Osteoblast (primary cell): ENCODE data around the gene VPS37C. TPM values are rescaled to one million over a fixed set of nuclear protein-coding genes. Genes with fewer than 3 reads are reported as not detected.
"Not testable (repeated sequence)": the region's sequence is repeated elsewhere in the genome, so short reads cannot be mapped to it uniquely, and the experiment has no call there.

ENCODE experiments used
- DNase-seq: peaks from one replicate; pipeline ENCODE4 v3.0.0; 2011; ENCODE audit warnings: low spot score, mixed read lengths; ENCODE audit not compliant: insufficient read length; ENCODE audit errors: missing footprints
- H2AFZ ChIP-seq: 2 replicates; pipeline ENCODE4 v1.6.0; 2011; ENCODE audit warnings: mild to moderate bottlenecking, low read length
- H3K27ac ChIP-seq: 2 replicates; pipeline ENCODE4 v1.5.1; 2011; ENCODE audit warnings: mild to moderate bottlenecking, low read depth, low read length, moderate library complexity
- H3K27me3 ChIP-seq: 2 replicates; pipeline ENCODE4 v1.6.0; 2012; ENCODE audit warnings: mild to moderate bottlenecking, control low read depth, inconsistent platforms, low read length, moderate library complexity; ENCODE audit not compliant: insufficient read depth
- H3K36me3 ChIP-seq: 2 replicates; pipeline ENCODE4 v1.5.1; 2011; ENCODE audit warnings: mild to moderate bottlenecking, low read length, control low read depth, moderate library complexity; ENCODE audit not compliant: insufficient read depth
- H3K4me1 ChIP-seq: 2 replicates; pipeline ENCODE4 v1.5.1; 2011; ENCODE audit warnings: mild to moderate bottlenecking, low read length, control low read depth, moderate library complexity; ENCODE audit not compliant: insufficient read depth
- H3K4me2 ChIP-seq: 2 replicates; pipeline ENCODE4 v1.6.0; 2011; ENCODE audit warnings: mild to moderate bottlenecking, low read length; ENCODE audit not compliant: insufficient read depth
- H3K4me3 ChIP-seq: fragments of 200-600 bp; sonication (generic); 3 replicates; pipeline ENCODE4 v1.5.1; 2012; ENCODE audit warnings: mild to moderate bottlenecking, low read length, inconsistent platforms; ENCODE audit not compliant: insufficient read depth
- H3K79me2 ChIP-seq: 2 replicates; pipeline ENCODE4 v1.6.0; 2012; ENCODE audit warnings: mild to moderate bottlenecking, low read length, control low read depth, inconsistent platforms; ENCODE audit not compliant: insufficient read depth
- H3K9me3 ChIP-seq: 2 replicates; pipeline ENCODE4 v1.5.1; 2011; ENCODE audit warnings: low read depth, low read length, control low read depth
- H4K20me1 ChIP-seq: 2 replicates; pipeline ENCODE4 v1.6.0; 2012; ENCODE audit warnings: mild to moderate bottlenecking, low read length, control low read depth; ENCODE audit not compliant: insufficient read depth
- CTCF ChIP-seq: IDR thresholded peaks from 2 replicates; pipeline ENCODE4 v1.5.1; 2011; ENCODE audit warnings: mild to moderate bottlenecking, low read depth, low read length, moderate library complexity; ENCODE audit errors: extremely low read depth
- total RNA-seq: library from RNA; depleted of rRNA; stranded (reverse); fragments of >200 nt; gene quantifications from 2 replicates; pipeline ENCODE4 v1.2.3, GENCODE V29; 2012

The VPS37C gene
- total RNA-seq, 1 donor: 19.2 TPM

- no peak for TF ChIP-seq CTCF
Observed at GRCh38 chr11:61103851-61104423, 57.3 kb downstream of the VPS37C start.

GRCh38 chr11:61102667-61103571 lies 58.3 kb downstream of the VPS37C start:
- Histone ChIP-seq H4K20me1 (no peaks in the 10 kb centered on the region), H3K27me3 (no peaks in the 10 kb centered on the region), H3K9me3 (no peaks in the 10 kb centered on the region), H3K79me2 (no peaks in the 10 kb centered on the region), H2AFZ (no peak overlapping the region), H3K4me3 (no peak overlapping the region), H3K36me3 (no peaks in the 10 kb centered on the region), H3K27ac (no peak overlapping the region), H3K4me1 (no peaks in the 10 kb centered on the region), H3K4me2 (no peak overlapping the region)
- DNase-seq: peak; percentile 34
- no peak for TF ChIP-seq CTCF

More at GRCh38 chr11:61103851-61104423, 57.3 kb downstream of the VPS37C start:
- H2AFZ ChIP-seq: no peak overlapping the region
- no peaks in the 10 kb centered on the region for H3K9me3 ChIP-seq
- no peaks in the 10 kb centered on the region for H3K27me3 ChIP-seq
- H3K4me2 ChIP-seq: no peak overlapping the region
- H3K27ac ChIP-seq: no peak overlapping the region
- H3K4me1 ChIP-seq: no peaks in the 10 kb centered on the region
- no peaks in the 10 kb centered on the region for H3K79me2 ChIP-seq
- no peak overlapping the region for H3K4me3 ChIP-seq
- no peaks in the 10 kb centered on the region for H3K36me3 ChIP-seq
- no peaks in the 10 kb centered on the region for H4K20me1 ChIP-seq
- peak; percentile 50 for DNase-seq

GRCh38 chr11:61098778-61099177 lies 62.4 kb downstream of the VPS37C start:
- Histone ChIP-seq H4K20me1 (no peaks in the 10 kb centered on the region), H2AFZ (no peak overlapping the region)
- no peak for TF ChIP-seq CTCF

GRCh38 chr11:61098261-61098660 lies 63.0 kb downstream of the VPS37C start:
- DNase-seq, H3K4me2 ChIP-seq, H3K79me2 ChIP-seq: not testable (repeated sequence)

More at GRCh38 chr11:61098778-61099177, 62.4 kb downstream of the VPS37C start:
- no peaks in the 10 kb centered on the region for H3K79me2 ChIP-seq
- H3K9me3 ChIP-seq: no peaks in the 10 kb centered on the region
- H3K4me2 ChIP-seq: no peak overlapping the region
- H3K4me1 ChIP-seq: no peaks in the 10 kb centered on the region
- H3K36me3 ChIP-seq: no peaks in the 10 kb centered on the region
- H3K27ac ChIP-seq: no peak overlapping the region
- H3K27me3 ChIP-seq: no peaks in the 10 kb centered on the region
- H3K4me3 ChIP-seq: no peak overlapping the region
- DNase-seq: no peak

More at GRCh38 chr11:61098261-61098660, 63.0 kb downstream of the VPS37C start:
- not testable (repeated sequence) for H3K9me3 ChIP-seq, H3K4me3 ChIP-seq, H3K4me1 ChIP-seq, H3K27me3 ChIP-seq, H3K27ac ChIP-seq, H3K36me3 ChIP-seq, H2AFZ ChIP-seq, H4K20me1 ChIP-seq
